H1 (cell line): ENCODE results near the gene GALNT12. TPM values are rescaled to one million over a fixed set of nuclear protein-coding genes. Genes with fewer than 3 reads are reported as not detected.

Experiments used
- KDM5A ChIP-seq: fragments of 200-600 bp; IDR thresholded peaks from 2 replicates; pipeline ENCODE4 v1.7.1; 2012; ENCODE audit warnings: mild to moderate bottlenecking, low read length, inconsistent platforms, mixed read lengths
- ZNF274 ChIP-seq: IDR thresholded peaks from 2 replicates; pipeline ENCODE4 v1.7.0; 2012; ENCODE audit warnings: low read length, borderline replicate concordance; ENCODE audit errors: extremely low read depth
- polyA plus RNA-seq, 7 experiments: library from polyadenylated mRNA; depleted of rRNA in 3 of 7; stranded (reverse) in 5 of 7; unstranded in 2 of 7; fragments of >200 nt in 5 of 7; fragments of 200-250 nt in 2 of 7; gene quantifications; 1 replicate in 5 of 7; 2 replicates in 1 of 7; 4 replicates in 1 of 7; pipeline versions ENCODE4 v1.2.1 to v1.2.3, GENCODE V29; 2011 to 2013; ENCODE audit warnings: missing spikeins in 2 of 7, mixed read lengths in 2 of 7
- total RNA-seq: library from RNA; stranded (reverse); fragmentation: NEBNext Ultra II Directional; extraction: Animal tissue kit (Norgen Biotek cat#: 25700); gene quantifications from 2 replicates; pipeline ENCODE4 v1.2.1, GENCODE V29; 2021

GALNT12 gene
- total and polyA plus RNA-seq, 2 of the 8 experiments (the other 6 are each of a cell fraction or from before 2014, with no cell fraction given) = 16.2 to 19.6 TPM

- TF ChIP-seq ZNF274 = no peak
- TF ChIP-seq KDM5A = no peak
Observed at GRCh38 chr9:98784831-98785806, 22.4 kb upstream of the GALNT12 start (continued).
